Stimulated activated CD4-positive, alpha-beta T cell treated with anti-CD3 and anti-CD28 coated beads, Interleukin-15, amount 100 ng/mL, for 24 hours (primary cell): Measurements from ENCODE around the gene VPS37B.

Source experiments
- DNase-seq: peaks from one replicate; pipeline ENCODE4 v3.0.0-alpha.2; 2020

VPS37B gene

DNA sequence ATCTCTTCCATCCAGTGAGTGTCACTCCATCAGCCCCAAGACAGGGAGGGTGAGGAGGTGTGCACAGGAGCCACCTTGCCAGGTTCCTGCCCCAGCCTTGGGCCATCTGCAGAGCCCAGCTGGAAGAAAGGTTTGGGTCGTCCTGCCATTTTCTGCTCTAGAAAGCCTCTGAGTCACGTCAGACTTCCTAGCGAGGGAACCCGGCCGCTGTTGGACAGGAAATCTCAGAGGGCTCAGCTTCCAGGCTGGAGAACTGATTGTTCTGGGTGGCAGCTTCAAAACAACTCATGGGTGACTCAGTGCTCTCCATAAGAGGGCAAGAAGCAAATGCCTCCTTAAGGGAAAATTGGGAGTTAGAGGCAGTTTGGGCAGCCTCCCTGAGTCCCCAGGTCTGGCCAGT, 44.1 kb downstream of the VPS37B start:
- no peak for DNase-seq

DNA sequence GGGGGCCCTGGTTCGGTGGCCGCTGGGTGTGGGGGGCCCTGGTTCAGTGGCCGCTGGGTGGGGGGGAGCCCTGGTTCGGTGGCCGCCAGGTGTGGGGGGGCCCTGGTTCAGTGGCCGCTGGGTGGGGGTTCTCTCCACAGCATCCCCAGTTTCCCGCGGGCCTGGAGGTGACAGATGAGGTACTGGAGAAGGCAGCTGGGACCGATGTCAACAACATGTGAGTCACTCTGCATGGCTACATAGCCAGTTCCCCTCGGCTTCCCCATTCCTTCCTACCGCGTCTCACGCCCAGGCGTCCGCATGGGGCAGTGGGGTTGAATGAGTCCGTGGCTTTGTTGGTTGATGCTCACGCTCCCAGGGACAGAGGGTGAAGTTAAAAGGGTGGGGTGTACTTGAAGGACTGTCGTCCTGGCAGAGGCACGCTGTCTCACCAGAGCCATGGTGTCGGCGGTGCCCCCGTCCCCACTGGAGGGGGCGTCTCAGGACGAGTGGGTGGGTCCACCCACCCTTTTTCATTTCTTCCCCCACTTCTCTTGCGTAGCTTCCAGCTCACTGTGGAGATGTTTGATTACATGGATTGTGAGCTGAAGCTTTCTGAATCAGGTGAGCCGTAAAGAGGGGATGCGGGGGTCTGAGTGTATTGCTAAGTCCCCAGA, 45.1 kb downstream of the VPS37B start:
- DNase-seq = no peak

DNA sequence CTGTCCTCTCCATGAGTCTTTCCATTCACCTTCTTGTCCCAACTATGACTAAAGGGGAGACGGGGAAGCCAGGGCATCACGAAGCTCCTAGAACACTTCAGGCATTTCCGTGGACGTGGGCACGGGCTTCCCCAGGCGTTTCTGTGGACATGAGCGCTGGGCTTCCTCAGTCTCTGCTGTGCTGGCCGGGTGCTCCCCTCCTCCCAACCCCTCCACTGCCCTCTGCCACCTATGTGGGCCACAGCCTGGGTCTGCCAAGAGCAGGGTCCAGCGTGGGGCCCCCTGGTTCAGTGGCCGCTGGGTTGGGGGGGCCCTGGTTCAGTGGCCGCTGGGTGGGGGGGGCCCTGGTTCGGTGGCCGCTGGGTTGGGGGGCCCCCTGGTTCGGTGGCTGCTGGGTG, 45.9 kb downstream of the VPS37B start:
- no peak for DNase-seq

DNA sequence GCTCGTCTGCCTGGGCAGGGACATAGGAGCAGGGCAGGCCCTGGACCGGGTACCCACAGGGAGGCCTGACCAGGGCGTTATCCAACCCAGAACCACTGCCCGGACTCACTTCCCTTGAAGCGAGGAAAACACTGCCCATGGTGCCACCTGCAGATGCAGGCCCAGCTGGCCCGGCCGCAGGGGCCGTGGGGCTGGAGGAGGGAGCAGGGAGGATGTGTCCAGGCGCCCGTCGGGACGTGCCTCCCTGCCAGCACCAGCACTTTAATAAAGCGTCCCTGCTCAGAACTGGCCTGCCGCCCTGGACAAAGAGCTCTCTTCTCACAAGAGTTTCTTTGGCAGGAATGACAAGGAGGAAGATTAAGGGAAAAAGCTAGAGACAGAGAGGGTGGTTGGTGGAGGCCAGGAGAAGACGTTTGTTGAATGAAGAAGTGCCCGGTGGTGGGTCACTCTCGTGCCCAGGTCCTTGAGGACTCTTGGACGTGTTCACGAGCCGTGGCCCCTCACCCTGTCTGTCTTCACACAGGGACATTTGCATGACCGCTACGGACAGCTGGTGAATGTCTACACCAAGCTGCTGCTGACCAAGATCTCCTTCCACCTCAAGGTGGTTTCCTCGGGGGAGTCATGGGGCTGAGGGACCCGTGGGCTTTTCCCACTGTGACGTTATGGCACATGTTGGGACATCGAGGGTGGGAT, 46.4 kb downstream of the VPS37B start:
- DNase-seq = no peak

DNA sequence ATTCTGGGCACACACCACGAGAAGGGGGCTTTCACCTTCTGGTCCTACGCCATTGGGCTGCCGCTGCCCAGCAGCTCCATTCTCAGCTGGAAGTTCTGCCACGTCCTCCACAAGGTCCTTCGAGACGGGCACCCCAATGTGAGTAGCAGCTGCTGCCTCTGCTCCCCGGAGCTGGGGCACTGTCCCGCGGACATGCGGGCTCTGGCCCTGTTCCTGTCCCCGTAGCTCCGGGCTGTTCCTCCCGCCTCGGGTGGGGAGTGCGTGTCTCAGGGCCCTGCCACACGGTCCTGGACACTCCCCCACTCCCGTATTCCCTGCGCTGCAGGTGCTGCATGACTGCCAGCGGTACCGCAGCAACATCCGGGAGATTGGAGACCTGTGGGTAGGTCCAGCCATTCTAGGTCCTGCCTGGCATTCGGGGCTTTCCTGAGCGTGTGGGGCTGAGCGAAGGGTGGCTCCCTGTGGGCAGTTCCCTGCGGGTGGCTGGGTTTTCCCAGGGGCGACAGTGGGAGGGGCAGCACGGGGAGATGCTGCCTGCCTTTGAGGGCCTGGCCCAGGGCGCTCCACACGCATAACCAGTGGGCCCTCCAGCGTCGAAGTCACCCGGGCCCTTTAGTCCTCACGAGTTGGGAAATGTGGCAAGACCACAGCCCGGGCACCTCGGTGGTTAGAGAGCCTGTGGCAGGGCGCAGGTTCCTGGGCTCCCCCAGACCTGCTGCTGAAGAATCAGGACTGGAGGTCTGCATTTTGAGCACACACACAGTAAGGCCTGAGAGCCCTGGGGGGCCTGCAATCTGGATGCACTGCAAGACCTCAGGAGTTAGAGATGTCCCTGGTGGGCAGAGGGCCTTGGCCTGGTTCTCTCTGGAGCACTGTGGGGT, 47.2 kb downstream of the VPS37B start:
- DNase-seq = no peak

GRCh38 chr12:122847921-122848421, 48.0 kb downstream of the VPS37B start:
- no peak for DNase-seq

GRCh38 chr12:122847516-122847836, 48.4 kb downstream of the VPS37B start:
- no peak for DNase-seq

DNA sequence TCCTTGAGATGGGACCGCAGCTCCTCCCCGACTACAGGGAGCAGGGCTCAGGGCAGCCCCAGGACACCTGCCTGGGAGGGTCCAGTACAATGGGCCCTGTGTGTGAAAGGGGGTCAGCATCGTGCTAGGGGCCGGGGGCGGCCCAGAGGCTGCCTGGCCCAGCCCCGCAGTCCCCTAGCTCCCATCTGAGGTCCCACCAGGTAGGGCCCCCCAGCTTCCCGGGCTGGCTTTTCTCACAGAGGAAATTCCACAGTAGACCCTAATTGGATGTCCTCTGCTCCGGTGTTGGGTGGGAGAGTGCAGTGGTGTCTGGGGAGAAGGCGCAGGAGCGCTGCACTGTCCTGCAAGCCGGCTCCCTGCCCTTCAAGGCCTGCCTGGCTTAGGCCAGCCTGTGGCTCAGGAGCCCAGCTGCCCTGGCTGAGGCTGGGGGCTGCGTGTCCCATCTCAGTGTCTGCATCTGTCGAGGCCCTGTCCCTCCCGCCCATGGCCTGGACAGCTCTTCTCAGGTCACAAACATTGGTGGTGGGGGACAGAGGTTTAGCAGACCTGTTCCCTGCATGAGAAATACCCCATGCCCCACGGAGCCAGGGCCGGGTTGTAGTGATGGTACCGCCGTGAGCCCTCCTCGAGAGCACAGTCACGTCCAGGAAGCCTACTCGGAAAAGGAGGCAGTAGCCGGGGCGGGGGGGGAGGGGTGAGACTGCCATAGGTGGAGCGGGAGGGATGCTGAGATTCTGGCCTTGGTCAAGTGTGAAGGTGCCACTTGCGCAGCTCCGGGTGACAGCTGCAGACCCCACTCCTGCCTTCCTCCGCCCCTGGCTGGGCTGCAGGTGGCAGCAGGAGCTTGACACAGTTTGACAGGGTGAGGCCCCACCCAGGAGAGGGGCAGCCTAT, 49.1 kb downstream of the VPS37B start:
- DNase-seq = no peak

GRCh38 chr12:122845865-122846621, 49.9 kb downstream of the VPS37B start:
- no peak for DNase-seq

GRCh38 chr12:122845041-122845864, 50.7 kb downstream of the VPS37B start:
- DNase-seq = no peak

DNA sequence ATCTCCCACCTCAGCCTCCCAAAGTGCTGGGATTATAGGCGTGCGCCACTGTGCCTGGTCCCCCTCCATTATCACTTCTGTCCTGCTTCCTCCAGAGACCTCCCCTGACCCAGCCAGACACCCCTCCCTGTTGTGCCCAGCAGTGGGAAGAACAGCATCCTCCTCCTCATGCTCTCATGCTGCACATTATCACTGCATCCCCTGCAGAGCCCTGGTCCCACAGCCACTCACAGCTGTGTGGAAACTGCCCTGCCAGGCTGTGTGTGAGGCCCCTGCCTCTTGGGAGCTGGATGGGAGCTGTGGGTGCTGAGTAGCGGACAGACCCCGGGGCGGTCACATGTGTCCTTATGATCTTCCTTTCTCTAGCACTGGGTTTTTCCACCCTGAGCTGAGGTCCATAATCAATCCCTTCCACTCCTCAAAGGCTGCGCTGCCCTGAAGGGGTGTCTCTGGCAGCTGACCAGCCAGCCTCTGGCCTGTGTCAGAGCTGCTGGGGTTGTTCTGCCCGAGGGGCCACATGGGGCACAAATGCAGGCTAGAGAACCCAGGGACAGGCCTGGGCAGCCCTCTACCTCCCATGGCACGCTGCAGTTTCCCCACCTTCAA, 51.5 kb downstream of the VPS37B start:
- no peak for DNase-seq

DNA sequence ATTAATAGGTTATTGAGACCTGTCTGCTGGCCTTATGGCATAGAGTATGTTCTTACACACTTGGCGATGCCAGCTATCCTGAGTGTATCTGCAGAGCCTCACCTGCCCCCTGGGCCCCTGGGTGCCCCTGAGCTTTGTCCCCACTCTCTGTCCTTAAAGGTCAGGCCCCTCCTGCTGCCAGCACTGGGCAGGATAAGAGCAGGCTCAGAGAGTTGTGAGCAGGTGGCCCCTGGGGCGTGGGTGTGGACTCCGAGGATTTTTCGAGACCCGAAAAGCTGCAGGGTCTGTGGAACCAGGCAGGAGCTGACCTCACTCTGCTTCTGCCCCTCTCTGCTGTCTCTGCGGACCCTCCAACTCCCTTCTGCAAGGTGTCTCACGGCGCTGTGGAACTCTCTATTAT, 52.5 kb downstream of the VPS37B start:
- no peak for DNase-seq

GRCh38 chr12:122842505-122843405, 53.2 kb downstream of the VPS37B start:
- DNase-seq = no peak

- DNase-seq = no peak
Observed at GRCh38 chr12:122841544-122842321, 54.2 kb downstream of the VPS37B start.

GRCh38 chr12:122840580-122841513, 55.1 kb downstream of the VPS37B start:
- no peak for DNase-seq

GRCh38 chr12:122839907-122840554, 55.9 kb downstream of the VPS37B start:
- no peak for DNase-seq

- DNase-seq = no peak
Observed at GRCh38 chr12:122838841-122839240, 57.1 kb downstream of the VPS37B start.
